SK-N-SH treated with all-trans-retinoic acid at 6 μM for 48 hours (cell line): ENCODE results near the gene WT1.

Source experiments
- ATAC-seq: fragments of 200-7000 bp; cut with Tn5 transposase; 3 replicates; pipeline ENCODE4 v1.9.1; 2020; ENCODE audit warnings: mild to moderate bottlenecking, moderate library complexity
- ARNTL ChIP-seq: fragments of 450-650 bp; formaldehyde crosslinking; IDR thresholded peaks from 2 replicates; pipeline ENCODE4 v1.5.0; 2020; ENCODE audit warnings: low read depth, mild to moderate bottlenecking, moderate library complexity, borderline replicate concordance
- BACH2 ChIP-seq: fragments of 250-450 bp; sonication (Bioruptor Pico); IDR thresholded peaks from 2 replicates; pipeline ENCODE4 v1.9.0; 2021; ENCODE audit warnings: mild to moderate bottlenecking, borderline replicate concordance
- CREB5 ChIP-seq: fragments of 250-450 bp; sonication (Bioruptor Pico); IDR thresholded peaks from 2 replicates; pipeline ENCODE4 v1.5.1; 2020; ENCODE audit warnings: low read depth, mild to moderate bottlenecking, moderate library complexity
- CSDC2 ChIP-seq: fragments of 250-450 bp; sonication (Bioruptor Pico); IDR thresholded peaks from 2 replicates; pipeline ENCODE4 v1.5.0; 2020; ENCODE audit warnings: mild to moderate bottlenecking, moderate library complexity
- CSRNP3 ChIP-seq: fragments of 250-450 bp; sonication (Bioruptor Pico); IDR thresholded peaks from 2 replicates; pipeline ENCODE4 v1.5.1; 2021; ENCODE audit warnings: mild to moderate bottlenecking, moderate library complexity
- ESRRG ChIP-seq: fragments of 250-450 bp; sonication (Bioruptor Pico); IDR thresholded peaks from 2 replicates; pipeline ENCODE4 v1.6.1; 2021; ENCODE audit warnings: mild to moderate bottlenecking
- GLIS3 ChIP-seq: fragments of 250-450 bp; sonication (Bioruptor Pico); IDR thresholded peaks from 2 replicates; pipeline ENCODE4 v1.5.0; 2020; ENCODE audit warnings: mild to moderate bottlenecking, moderate library complexity
- ISL1 ChIP-seq: fragments of 250-450 bp; sonication (Bioruptor Pico); IDR thresholded peaks from 2 replicates; pipeline ENCODE4 v2.1.2; 2022; ENCODE audit warnings: mild to moderate bottlenecking, moderate library complexity
- OSR1 ChIP-seq: fragments of 250-450 bp; sonication (Bioruptor Pico); IDR thresholded peaks from 2 replicates; pipeline ENCODE4 v1.8.0; 2022; ENCODE audit warnings: moderate library complexity, mild to moderate bottlenecking, inconsistent platforms
- PATZ1 ChIP-seq: fragments of 250-450 bp; sonication (Bioruptor Pico); IDR thresholded peaks from 2 replicates; pipeline ENCODE4 v1.8.0; 2020; ENCODE audit warnings: mild to moderate bottlenecking, moderate library complexity, borderline replicate concordance
- POU6F1 ChIP-seq: fragments of 250-450 bp; sonication (Bioruptor Pico); IDR thresholded peaks from 2 replicates; pipeline ENCODE4 v1.8.0; 2021; ENCODE audit warnings: low read depth, mild to moderate bottlenecking, moderate library complexity, borderline replicate concordance
- PPARA ChIP-seq: fragments of 250-450 bp; sonication (Bioruptor Pico); IDR thresholded peaks from 2 replicates; pipeline ENCODE4 v1.5.0; 2020; ENCODE audit warnings: mild to moderate bottlenecking, borderline replicate concordance
- RARB ChIP-seq: fragments of 250-450 bp; sonication (Bioruptor Pico); IDR thresholded peaks from 2 replicates; pipeline ENCODE4 v1.8.0; 2021; ENCODE audit warnings: mild to moderate bottlenecking, moderate library complexity
- SNAI2 ChIP-seq: fragments of 250-450 bp; sonication (Bioruptor Pico); IDR thresholded peaks from 2 replicates; pipeline ENCODE4 v1.5.0; 2020; ENCODE audit warnings: mild to moderate bottlenecking, moderate library complexity
- TCF4 ChIP-seq: fragments of 250-450 bp; sonication (Bioruptor Pico); IDR thresholded peaks from 2 replicates; pipeline ENCODE4 v1.8.0; 2021; ENCODE audit warnings: mild to moderate bottlenecking, moderate library complexity, borderline replicate concordance
- TOX ChIP-seq: fragments of 250-450 bp; sonication (Bioruptor Pico); IDR thresholded peaks from 2 replicates; pipeline ENCODE4 v1.8.0; 2021; ENCODE audit warnings: mild to moderate bottlenecking, moderate library complexity, borderline replicate concordance
- TSHZ2 ChIP-seq: fragments of 250-450 bp; sonication (Bioruptor Pico); IDR thresholded peaks from 2 replicates; pipeline ENCODE4 v1.5.0; 2020; ENCODE audit warnings: mild to moderate bottlenecking, moderate library complexity
- ZC3H10 ChIP-seq: fragments of 250-450 bp; sonication (Bioruptor Pico); IDR thresholded peaks from 2 replicates; pipeline ENCODE4 v1.5.1; 2021; ENCODE audit warnings: mild to moderate bottlenecking, moderate library complexity
- ZFP3 ChIP-seq: fragments of 250-450 bp; sonication (Bioruptor Pico); IDR thresholded peaks from 2 replicates; pipeline ENCODE4 v1.5.0; 2020; ENCODE audit warnings: mild to moderate bottlenecking, moderate library complexity
- ZFP30 ChIP-seq: fragments of 450-650 bp; formaldehyde crosslinking; IDR thresholded peaks from 2 replicates; pipeline ENCODE4 v1.5.0; 2022; ENCODE audit warnings: mild to moderate bottlenecking, moderate library complexity
- ZNF565 ChIP-seq: fragments of 450-650 bp; formaldehyde crosslinking; conservative IDR thresholded peaks from 2 replicates; pipeline ENCODE4 v1.5.0; 2020; ENCODE audit warnings: low read depth, mild to moderate bottlenecking, moderate library complexity
- ZNF70 ChIP-seq: fragments of 450-650 bp; formaldehyde crosslinking; IDR thresholded peaks from 2 replicates; pipeline ENCODE4 v1.5.0; 2020; ENCODE audit warnings: mild to moderate bottlenecking, moderate library complexity
- ZNF8 ChIP-seq: fragments of 450-650 bp; formaldehyde crosslinking; IDR thresholded peaks from 2 replicates; pipeline ENCODE4 v1.5.0; 2020; ENCODE audit warnings: mild to moderate bottlenecking, moderate library complexity

WT1 gene

GRCh38 chr11:32454993-32455392 lies 19.7 kb upstream of the WT1 start:
- no peak for ATAC-seq
- TF ChIP-seq GLIS3 (CRISPR knock-in tag) (no peak), TCF4 (CRISPR knock-in tag) (no peak), PPARA (CRISPR knock-in tag) (no peak), ZNF565 (CRISPR knock-in tag) (no peak), RARB (CRISPR knock-in tag) (no peak), ZFP3 (CRISPR knock-in tag) (no peak), CSDC2 (CRISPR knock-in tag) (no peak), TSHZ2 (no peak), PATZ1 (CRISPR knock-in tag) (no peak), OSR1 (CRISPR knock-in tag) (no peak), ARNTL (CRISPR knock-in tag) (no peak), TOX (CRISPR knock-in tag) (no peak), ZNF8 (CRISPR knock-in tag) (no peak), ZNF70 (CRISPR knock-in tag) (no peak), ZC3H10 (CRISPR knock-in tag) (no peak), ZFP30 (CRISPR knock-in tag) (no peak), SNAI2 (no peak), ESRRG (CRISPR knock-in tag) (no peak), CREB5 (CRISPR knock-in tag) (no peak), ISL1 (CRISPR knock-in tag) (no peak)

GRCh38 chr11:32451808-32452207 lies 16.5 kb upstream of the WT1 start:
- no peak for TF ChIP-seq OSR1 (CRISPR knock-in tag)
- no peak for TF ChIP-seq PPARA (CRISPR knock-in tag)
- no peak for TF ChIP-seq TOX (CRISPR knock-in tag)
- TF ChIP-seq ISL1 (CRISPR knock-in tag) = no peak
- no peak for TF ChIP-seq BACH2 (CRISPR knock-in tag)
- TF ChIP-seq CREB5 (CRISPR knock-in tag) = no peak
- TF ChIP-seq POU6F1 (CRISPR knock-in tag) = no peak
- no peak for TF ChIP-seq ZNF70 (CRISPR knock-in tag)
- no peak for TF ChIP-seq ZFP3 (CRISPR knock-in tag)
- TF ChIP-seq ESRRG (CRISPR knock-in tag) = no peak
- TF ChIP-seq ZC3H10 (CRISPR knock-in tag) = no peak
- no peak for TF ChIP-seq CSRNP3 (CRISPR knock-in tag)
- no peak for TF ChIP-seq PATZ1 (CRISPR knock-in tag)
- no peak for ATAC-seq
